ENCODE measurements around the gene EXOC8.

The EXOC8 gene, protein sequence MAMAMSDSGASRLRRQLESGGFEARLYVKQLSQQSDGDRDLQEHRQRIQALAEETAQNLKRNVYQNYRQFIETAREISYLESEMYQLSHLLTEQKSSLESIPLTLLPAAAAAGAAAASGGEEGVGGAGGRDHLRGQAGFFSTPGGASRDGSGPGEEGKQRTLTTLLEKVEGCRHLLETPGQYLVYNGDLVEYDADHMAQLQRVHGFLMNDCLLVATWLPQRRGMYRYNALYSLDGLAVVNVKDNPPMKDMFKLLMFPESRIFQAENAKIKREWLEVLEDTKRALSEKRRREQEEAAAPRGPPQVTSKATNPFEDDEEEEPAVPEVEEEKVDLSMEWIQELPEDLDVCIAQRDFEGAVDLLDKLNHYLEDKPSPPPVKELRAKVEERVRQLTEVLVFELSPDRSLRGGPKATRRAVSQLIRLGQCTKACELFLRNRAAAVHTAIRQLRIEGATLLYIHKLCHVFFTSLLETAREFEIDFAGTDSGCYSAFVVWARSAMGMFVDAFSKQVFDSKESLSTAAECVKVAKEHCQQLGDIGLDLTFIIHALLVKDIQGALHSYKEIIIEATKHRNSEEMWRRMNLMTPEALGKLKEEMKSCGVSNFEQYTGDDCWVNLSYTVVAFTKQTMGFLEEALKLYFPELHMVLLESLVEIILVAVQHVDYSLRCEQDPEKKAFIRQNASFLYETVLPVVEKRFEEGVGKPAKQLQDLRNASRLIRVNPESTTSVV

DNA sequence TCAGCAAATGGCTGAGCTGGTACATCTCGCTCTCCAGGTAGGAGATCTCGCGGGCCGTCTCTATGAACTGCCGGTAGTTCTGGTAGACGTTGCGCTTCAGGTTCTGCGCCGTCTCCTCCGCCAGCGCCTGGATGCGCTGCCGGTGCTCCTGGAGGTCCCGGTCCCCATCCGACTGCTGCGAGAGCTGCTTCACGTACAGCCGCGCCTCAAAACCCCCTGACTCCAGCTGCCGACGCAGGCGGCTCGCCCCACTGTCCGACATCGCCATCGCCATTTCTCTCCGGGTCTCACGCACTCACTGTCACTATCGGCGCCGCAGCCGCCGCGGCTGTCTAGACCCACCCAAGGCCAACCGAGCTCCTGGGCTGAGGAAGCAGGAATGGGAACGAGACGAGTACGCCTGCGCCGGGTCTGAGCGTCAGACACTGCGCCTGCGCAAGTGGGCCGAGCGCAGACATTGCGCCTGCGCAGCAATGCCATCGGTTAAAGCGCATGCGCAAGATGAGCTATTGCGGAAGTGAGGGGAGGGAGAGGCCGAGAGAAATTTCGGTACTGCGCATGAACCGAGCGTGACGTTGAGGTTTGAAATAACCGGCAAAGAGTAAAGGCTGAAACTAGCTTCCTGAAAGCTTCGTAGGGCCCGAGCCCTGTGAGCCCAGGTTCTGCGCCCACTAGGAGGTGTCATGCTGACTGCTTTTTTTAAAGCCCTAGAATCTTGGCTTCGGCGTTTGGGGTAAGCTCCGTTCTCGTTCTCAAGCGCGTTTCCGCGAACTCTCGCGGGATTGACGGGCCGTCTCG, at the start of gene EXOC8:
EXOC8 (minus strand) TSS at position 381 of the 798 bp plus-strand sequence; CDS start at position 274, 107 bp downstream.
- peak; percentile 53 to 99 (median 94) for DNase-seq

GRCh38 chr1:231386466-231386865, 48.8 kb upstream of the EXOC8 start:
- no peak for DNase-seq

DNA sequence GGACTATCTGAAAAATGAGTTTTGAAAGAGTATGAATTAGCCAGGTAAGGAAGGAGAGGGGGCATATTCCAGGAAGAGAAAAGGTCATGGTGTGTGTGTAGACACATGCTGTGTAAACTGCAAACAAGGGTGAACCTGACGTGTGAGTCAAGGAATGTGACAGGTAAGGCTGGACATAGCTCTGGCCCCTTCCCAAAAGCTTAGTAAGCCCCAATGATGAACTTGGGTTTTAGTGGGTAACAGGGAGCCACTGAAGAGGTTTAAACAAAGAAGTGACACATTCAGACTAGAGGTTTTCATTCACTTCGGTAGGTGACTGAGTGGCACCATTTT, 47.7 kb upstream of the EXOC8 start:
- DNase-seq, result no peak

- DNase-seq, result no peak
Measured at GRCh38 chr1:231384696-231385415, 47.2 kb upstream of the EXOC8 start.

GRCh38 chr1:231383159-231383860, 45.7 kb upstream of the EXOC8 start:
- DNase-seq, result no peak

GRCh38 chr1:231382426-231382825, 44.8 kb upstream of the EXOC8 start:
- DNase-seq, result no peak

DNA sequence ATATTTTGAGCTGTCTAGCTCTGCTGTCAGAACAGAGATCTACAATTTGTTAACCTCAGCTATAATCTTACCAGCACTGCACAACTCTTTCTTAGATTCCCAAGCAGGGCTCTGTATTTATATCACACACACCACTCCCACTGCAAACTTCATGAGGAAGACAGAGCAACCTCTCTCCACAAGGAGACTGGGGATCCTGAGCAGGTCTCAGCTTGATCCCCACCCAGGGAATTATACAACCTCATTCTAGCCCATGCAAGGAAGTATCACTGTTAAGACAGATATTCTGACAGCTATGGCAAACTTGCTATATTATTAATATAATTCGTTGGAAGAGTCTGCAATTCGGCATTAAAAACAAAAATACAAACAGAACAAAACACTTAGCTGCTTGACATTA, 44.1 kb upstream of the EXOC8 start:
- DNase-seq, result no peak

GRCh38 chr1:231376875-231377549, 39.4 kb upstream of the EXOC8 start:
- DNase-seq, result no peak

- no peak for DNase-seq
Measured at GRCh38 chr1:231376101-231376500, 38.4 kb upstream of the EXOC8 start.

DNA sequence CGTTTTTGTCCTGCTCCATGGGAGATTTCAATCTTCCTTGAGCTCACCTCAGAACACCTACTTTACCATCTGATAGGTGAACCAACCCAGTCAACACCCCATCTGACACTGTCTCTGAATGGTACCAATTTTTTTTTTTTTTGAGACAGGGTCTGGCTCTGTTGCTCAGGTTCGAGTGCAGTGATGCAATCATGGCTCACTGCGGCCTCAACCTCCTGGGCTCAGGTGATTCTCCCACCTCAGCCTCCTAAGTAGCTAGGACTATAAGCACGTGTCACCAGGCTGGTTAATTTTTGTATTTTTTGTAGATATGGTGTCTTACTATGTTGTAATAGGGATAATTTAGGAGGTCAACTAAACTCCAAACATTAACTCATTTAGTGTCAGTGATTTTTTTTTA, 36.7 kb upstream of the EXOC8 start:
- no peak for DNase-seq

DNA sequence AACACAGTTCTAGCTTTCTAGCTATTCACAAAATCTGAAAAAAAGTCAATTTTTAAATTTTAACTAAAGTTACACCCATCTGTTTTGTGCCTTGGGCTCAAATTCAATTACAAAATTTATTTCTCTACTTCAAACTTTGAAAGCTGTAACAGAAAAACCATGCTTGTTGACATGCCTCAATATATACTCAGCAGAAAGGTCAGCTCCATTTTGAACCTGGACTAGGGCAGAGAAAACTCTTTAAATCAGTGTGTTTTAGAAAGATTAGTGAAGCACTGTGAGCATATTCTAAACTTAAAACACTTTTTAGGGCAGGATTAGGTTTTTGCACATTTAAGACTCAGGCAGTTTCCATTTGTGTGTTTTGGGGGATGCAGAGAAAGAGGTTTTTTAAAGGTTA, 34.8 kb upstream of the EXOC8 start:
- DNase-seq, result no peak

GRCh38 chr1:231369282-231369681, 31.6 kb upstream of the EXOC8 start:
- DNase-seq, result peak in 17 of 56 donors; percentile 1 to 29 (median 17)

DNA sequence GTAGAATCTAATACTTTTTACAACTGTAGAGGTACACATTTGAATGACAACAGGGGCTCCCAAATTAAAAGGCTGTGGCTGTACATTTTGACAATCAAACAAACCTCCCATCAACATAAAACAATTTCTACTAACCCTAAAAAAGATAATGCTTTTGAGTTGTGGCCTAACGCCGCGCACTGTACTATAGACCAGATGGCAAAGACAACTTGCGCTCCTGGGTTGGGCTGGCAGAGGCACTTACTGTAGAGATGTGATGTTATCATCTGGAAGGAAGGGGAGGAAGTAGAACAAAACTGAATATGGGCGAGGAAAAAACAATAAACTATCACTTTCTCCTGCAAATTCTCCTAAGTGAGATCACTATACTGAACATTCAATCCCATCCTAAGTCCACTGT, 26.5 kb upstream of the EXOC8 start:
- DNase-seq, result no peak

DNA sequence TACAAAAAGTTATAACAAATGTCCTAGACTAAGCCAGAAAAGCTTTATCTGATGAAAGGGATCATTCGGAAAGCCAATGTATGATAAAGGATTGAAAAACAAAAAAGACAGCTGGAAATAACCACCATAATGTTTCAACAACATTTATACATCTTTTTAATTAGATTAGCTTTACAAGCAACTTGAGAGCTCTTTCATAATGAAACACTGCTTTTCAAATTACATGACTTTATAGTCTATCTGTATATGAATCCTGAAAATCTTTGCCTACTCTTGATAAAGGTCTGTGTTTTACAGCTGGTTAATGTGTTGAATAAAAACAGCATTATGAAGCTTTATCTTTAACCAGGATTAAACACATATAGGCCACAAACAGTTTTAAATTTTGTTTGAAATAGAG, 26.0 kb upstream of the EXOC8 start:
- DNase-seq, result no peak

- DNase-seq, result no peak
Measured at GRCh38 chr1:231362325-231362724, 24.7 kb upstream of the EXOC8 start.

DNA sequence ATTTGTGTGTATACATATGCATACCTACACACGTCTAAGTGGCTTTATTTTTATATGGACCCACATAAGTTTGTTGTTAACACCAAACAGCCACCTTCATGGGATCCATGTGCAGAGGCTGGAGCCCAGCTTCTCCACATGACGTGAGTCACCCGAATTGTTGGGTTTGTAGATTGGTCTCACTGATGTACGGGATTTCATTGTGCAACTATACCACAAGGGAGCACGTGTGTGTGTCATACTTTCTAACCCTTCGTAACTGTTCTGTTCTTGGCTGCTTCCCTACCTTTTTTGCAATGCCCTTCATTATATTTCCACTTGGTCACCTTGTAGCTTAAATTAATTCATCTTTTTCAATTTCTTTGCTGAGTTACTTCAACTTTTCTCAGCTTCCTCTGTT, 21.5 kb upstream of the EXOC8 start:
- DNase-seq, result no peak

DNA sequence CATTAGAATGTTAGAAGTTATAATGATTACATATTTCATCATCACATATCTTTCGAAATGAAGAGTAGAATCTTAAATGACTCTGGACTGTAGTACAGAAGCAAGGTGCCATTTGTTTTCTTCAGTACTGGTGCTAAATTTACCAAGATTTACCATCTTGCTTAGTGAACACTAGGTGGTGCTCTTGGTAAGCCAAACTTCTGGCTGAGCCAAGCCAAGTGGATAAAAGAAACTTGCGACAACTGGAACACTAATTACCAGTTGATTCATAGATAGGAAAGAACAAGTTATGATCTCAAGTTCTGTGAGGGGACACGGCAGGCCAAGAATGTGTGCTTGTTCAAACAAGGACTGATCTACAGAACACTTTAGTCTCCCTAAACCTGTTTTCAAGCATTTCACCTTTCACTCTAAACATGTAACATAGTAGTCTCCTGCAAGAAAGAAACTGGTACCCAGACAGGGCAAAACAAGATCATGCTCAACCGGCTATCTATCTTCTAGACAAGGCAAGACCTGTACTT, 20.2 kb upstream of the EXOC8 start:
- DNase-seq, result peak in 18 of 56 donors; percentile 3 to 40 (median 20)

DNA sequence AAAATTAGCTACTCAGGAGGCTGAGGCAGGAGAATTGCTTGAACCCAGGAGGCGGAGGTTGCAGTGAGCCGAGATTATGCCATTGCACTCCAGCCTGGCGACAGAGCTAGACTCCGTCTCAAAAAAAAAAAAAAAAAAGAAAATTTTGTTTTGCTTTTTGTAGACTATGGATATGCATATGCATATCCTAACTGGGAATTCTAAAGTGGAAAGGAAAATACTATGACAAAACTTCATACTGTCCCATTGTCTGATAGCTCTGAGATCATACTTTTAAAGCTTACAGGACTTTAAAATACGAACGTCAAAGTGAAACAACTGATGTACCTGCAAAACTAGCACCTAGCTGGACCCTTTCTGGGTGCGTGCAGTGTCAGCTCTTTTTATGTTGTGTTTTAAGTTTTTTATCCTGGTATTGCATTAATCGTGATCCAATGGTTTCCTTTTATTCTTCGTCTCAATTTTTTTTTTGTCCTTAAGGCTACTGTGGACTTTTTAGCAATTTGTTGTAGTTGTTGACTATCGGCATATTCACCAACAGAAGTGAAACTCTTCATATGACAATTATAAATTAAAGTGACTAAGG, 19.6 kb upstream of the EXOC8 start:
- DNase-seq, result no peak

DNA sequence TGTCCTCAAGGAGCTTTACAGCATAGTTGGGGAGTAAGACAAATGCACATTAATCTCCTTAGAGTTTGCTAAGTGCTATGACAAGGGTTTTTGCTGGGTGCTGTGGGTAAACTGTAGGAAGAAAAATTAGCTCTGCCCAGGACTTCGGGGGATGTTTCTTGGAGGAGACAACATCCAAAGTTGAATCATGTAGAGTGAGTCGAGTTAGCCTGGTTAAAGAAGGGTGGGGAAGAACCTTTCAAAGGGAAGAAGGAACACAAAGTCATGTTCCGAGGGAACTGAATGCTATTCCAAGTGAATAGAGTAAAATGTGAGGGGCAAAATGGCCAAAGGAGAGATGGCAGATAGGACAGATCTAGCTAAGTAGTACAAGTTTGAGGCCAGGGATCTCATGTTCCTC, 17.5 kb upstream of the EXOC8 start:
- no peak for DNase-seq

Data from nucleus accumbens (tissue), 56 donors.